ENCODE results near the gene TBKBP1.
A peak's percentile ranks its signal among the peaks of the same experiment; 100 is the strongest.

The TBKBP1 gene

GRCh38 chr17:47725446-47726111 is 31.6 kb downstream of the TBKBP1 start:
- no peaks in the 10 kb centered on the region for H3K9me3 Mint-ChIP-seq
- H3K4me1 Mint-ChIP-seq (ENCODE audit: low read depth), result peaks cover 93% of the 10 kb centered on the region
- H3K36me3 Mint-ChIP-seq (ENCODE audit: low read depth), result no peaks in the 10 kb centered on the region
- H3K4me3 Mint-ChIP-seq, result no peak overlapping the region
- no peaks in the 10 kb centered on the region for H3K27me3 Mint-ChIP-seq
- peak overlapping the region; percentile 59 for H3K27ac Mint-ChIP-seq

GRCh38 chr17:47726796-47727703 is 33.1 kb downstream of the TBKBP1 start:
- H3K27ac Mint-ChIP-seq, result peak overlapping the region; percentile 5

DNA sequence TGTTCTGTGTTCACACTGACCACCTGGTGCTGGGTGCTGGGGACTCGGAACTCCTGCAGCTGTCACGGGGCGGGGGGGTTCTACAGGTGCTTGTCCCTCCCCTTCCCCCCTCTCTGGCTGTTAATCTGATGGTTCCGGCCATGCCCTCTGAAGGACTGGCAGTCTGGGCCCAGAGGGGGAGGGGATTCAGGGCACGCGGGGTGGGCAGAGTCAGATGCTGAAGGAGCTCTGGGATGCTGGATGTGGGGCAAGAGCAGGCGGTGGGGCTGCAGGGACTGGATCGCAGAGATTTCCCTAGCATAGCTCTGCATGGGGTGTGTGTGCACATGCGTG is 33.7 kb downstream of the TBKBP1 start:
- peak overlapping the region; percentile 58 for H3K27ac Mint-ChIP-seq
- H3K4me1 Mint-ChIP-seq (ENCODE audit: low read depth), result peaks cover 93% of the 10 kb centered on the region
- H3K27me3 Mint-ChIP-seq, result no peaks in the 10 kb centered on the region
- H3K9me3 Mint-ChIP-seq, result no peaks in the 10 kb centered on the region
- H3K36me3 Mint-ChIP-seq (ENCODE audit: low read depth), result no peaks in the 10 kb centered on the region
- H3K4me3 Mint-ChIP-seq, result no peak overlapping the region

More at GRCh38 chr17:47726796-47727703, 33.1 kb downstream of the TBKBP1 start:
- H3K9me3 Mint-ChIP-seq, result no peaks in the 10 kb centered on the region
- peaks cover 93% of the 10 kb centered on the region for H3K4me1 Mint-ChIP-seq (ENCODE audit: low read depth)
- H3K36me3 Mint-ChIP-seq (ENCODE audit: low read depth), result no peaks in the 10 kb centered on the region
- no peak overlapping the region for H3K4me3 Mint-ChIP-seq
- H3K27me3 Mint-ChIP-seq, result no peaks in the 10 kb centered on the region

- Mint-ChIP-seq H3K9me3 (no peaks in the 10 kb centered on the region), H3K27ac (peak overlapping the region; percentile 82), H3K27me3 (no peaks in the 10 kb centered on the region), H3K4me3 (no peak overlapping the region), H3K4me1 (ENCODE audit: low read depth) (peaks cover 88% of the 10 kb centered on the region), H3K36me3 (ENCODE audit: low read depth) (no peaks in the 10 kb centered on the region)
Measured at GRCh38 chr17:47728214-47728877, 34.4 kb downstream of the TBKBP1 start.

DNA sequence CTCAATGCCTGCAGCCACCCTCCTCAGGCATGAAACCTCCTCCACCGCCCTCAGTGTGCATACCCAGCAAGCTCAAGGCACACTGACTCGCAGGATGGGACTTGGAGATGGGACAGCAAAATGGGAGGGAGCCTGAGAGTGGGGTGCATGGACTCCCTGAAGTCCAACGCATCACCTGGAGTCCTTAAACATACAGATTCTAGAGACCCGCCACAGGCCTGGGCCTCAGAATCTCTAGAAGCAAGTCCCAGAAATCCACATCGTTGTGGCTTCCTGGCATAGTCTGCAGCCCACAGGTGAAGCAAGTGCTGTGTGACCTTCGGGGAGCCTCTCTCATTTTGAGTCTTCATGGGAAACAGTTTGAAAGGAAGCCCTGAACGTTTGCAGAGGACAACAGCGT is 35.5 kb downstream of the TBKBP1 start:
- no peaks in the 10 kb centered on the region for H3K9me3 Mint-ChIP-seq
- H3K27me3 Mint-ChIP-seq, result no peaks in the 10 kb centered on the region
- H3K4me1 Mint-ChIP-seq (ENCODE audit: low read depth), result peaks cover 82% of the 10 kb centered on the region
- no peak overlapping the region for H3K4me3 Mint-ChIP-seq
- H3K27ac Mint-ChIP-seq, result peak overlapping the region; percentile 58
- peaks cover 7% of the 10 kb centered on the region for H3K36me3 Mint-ChIP-seq (ENCODE audit: low read depth)

GRCh38 chr17:47730681-47731080 is 36.7 kb downstream of the TBKBP1 start:
- H3K4me3 Mint-ChIP-seq, result no peak overlapping the region
- no peaks in the 10 kb centered on the region for H3K9me3 Mint-ChIP-seq
- H3K36me3 Mint-ChIP-seq (ENCODE audit: low read depth), result peaks cover 12% of the 10 kb centered on the region
- H3K27ac Mint-ChIP-seq, result peak overlapping the region; percentile 70
- peaks cover 77% of the 10 kb centered on the region for H3K4me1 Mint-ChIP-seq (ENCODE audit: low read depth)
- no peaks in the 10 kb centered on the region for H3K27me3 Mint-ChIP-seq

DNA sequence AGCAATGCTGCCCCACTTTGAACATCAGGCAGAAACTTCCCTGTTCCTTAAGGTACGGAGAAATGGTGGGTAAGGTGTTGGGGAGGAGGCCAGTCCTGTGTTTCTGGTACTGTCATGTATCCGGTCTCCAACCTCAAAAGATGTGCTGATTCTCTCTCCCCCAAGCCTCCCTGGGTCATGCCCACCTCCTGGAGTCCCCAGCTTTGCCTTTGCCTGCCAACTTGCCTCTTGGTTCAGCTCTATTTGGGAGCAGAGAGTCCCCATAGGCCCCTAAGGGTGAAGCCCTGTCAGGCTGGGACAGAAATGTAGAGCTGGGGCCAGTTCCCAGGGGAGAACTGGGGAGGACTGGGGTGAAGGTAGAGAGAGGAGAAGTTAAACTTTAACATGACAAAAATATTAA is 37.4 kb downstream of the TBKBP1 start:
- H3K27me3 Mint-ChIP-seq, result no peaks in the 10 kb centered on the region
- no peaks in the 10 kb centered on the region for H3K9me3 Mint-ChIP-seq
- H3K27ac Mint-ChIP-seq, result peak overlapping the region; percentile 70
- no peak overlapping the region for H3K4me3 Mint-ChIP-seq
- peaks cover 18% of the 10 kb centered on the region for H3K36me3 Mint-ChIP-seq (ENCODE audit: low read depth)
- H3K4me1 Mint-ChIP-seq (ENCODE audit: low read depth), result peaks cover 76% of the 10 kb centered on the region

GRCh38 chr17:47732399-47733046 is 38.6 kb downstream of the TBKBP1 start:
- Mint-ChIP-seq H3K9me3 (no peaks in the 10 kb centered on the region), H3K27ac (peak overlapping the region; percentile 56), H3K36me3 (ENCODE audit: low read depth) (peaks cover 29% of the 10 kb centered on the region), H3K4me1 (ENCODE audit: low read depth) (peaks cover 76% of the 10 kb centered on the region), H3K4me3 (peak overlapping the region; percentile 71), H3K27me3 (no peaks in the 10 kb centered on the region)

DNA sequence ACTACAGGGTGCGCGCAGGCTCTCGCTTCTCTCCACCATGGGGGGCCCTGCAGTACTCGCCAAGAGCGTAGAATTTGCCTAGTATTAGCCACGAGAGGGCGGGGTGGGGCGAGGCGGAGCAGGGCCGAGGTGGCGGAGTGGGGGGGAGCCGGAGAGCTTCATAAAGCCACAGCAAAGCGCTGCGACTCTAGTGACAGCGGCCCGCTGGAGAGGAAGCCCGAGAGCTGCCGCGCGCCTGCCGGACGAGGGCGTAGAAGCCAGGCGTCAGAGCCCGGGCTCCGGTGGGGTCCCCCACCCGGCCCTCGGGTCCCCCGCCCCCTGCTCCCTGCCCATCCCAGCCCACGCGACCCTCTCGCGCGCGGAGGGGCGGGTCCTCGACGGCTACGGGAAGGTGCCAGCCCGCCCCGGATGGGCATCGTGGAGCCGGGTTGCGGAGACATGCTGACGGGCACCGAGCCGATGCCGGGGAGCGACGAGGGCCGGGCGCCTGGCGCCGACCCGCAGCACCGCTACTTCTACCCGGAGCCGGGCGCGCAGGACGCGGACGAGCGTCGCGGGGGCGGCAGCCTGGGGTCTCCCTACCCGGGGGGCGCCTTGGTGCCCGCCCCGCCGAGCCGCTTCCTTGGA is 39.2 kb downstream of the TBKBP1 start, which contains the start of gene TBX21:
Gene TBX21 (plus strand): TSS at position 190 of the 627 bp plus-strand sequence. CDS start 219 bp downstream, at position 409.
- H3K4me3 Mint-ChIP-seq, result peak within 1 kb of the TSS; percentile 99

DNA sequence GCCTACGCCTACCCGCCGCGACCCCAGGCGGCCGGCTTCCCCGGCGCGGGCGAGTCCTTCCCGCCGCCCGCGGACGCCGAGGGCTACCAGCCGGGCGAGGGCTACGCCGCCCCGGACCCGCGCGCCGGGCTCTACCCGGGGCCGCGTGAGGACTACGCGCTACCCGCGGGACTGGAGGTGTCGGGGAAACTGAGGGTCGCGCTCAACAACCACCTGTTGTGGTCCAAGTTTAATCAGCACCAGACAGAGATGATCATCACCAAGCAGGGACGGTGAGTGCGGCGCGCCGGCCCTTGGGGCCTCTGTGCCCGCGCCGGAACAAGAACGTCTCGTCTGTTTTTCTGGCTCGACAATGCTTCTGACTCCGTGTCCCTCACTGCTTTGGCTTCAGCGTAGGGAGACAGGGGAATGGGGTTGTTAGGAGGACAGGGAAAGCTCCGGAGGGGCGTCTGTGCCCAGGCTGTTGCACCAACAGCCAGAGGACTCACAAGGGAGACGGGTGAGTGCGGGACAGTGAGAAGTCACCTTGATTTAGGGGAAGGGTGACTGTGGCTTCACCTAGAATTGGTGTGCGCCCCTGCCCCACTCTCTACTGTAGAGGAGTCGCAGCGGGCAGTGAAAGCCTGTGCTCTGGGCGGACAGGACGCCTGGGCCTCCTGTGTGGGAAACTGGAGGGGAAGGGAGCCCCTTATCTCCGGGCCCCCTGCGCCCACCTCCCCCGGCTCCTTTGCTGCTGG is 39.9 kb downstream of the TBKBP1 start:
- Mint-ChIP-seq H3K27ac (peak overlapping the region; percentile 93), H3K27me3 (no peaks in the 10 kb centered on the region), H3K36me3 (ENCODE audit: low read depth) (peaks cover 38% of the 10 kb centered on the region), H3K9me3 (no peaks in the 10 kb centered on the region), H3K4me1 (ENCODE audit: low read depth) (peaks cover 71% of the 10 kb centered on the region), H3K4me3 (peak overlapping the region; percentile 99)

More for the DNA sequence above, 39.2 kb downstream of the TBKBP1 start, which contains the start of gene TBX21:
- peaks cover 73% of the 10 kb centered on the region for H3K4me1 Mint-ChIP-seq (ENCODE audit: low read depth)
- H3K36me3 Mint-ChIP-seq (ENCODE audit: low read depth), result peaks cover 31% of the 10 kb centered on the region
- no peaks in the 10 kb centered on the region for H3K9me3 Mint-ChIP-seq
- H3K27ac Mint-ChIP-seq, result peak within 1 kb of the TSS; percentile 93
- no peaks in the 10 kb centered on the region for H3K27me3 Mint-ChIP-seq

DNA sequence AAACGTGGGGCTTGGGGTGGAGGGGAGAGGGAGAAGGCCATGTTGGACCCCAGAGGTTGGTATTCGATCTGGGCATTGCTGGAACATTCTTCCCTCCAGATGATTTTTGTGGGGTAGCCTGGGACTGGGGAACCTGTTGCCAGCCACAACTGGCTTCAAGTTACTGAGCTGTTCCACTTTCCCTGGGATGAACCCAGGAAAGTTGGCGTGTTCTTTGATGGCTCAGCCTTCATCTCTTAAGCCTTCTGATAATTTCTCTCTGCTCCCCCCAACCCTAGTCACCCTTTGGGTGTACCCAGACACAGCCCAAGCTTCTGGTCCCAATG is 41.1 kb downstream of the TBKBP1 start:
- H3K9me3 Mint-ChIP-seq, result no peaks in the 10 kb centered on the region
- H3K27me3 Mint-ChIP-seq, result no peaks in the 10 kb centered on the region
- H3K4me1 Mint-ChIP-seq (ENCODE audit: low read depth), result peaks cover 69% of the 10 kb centered on the region
- peak overlapping the region; percentile 99 for H3K4me3 Mint-ChIP-seq
- peaks cover 41% of the 10 kb centered on the region for H3K36me3 Mint-ChIP-seq (ENCODE audit: low read depth)
- H3K27ac Mint-ChIP-seq, result peak overlapping the region; percentile 93

- Mint-ChIP-seq H3K27ac (peak overlapping the region; percentile 93), H3K4me3 (peak overlapping the region; percentile 99), H3K9me3 (no peaks in the 10 kb centered on the region), H3K4me1 (ENCODE audit: low read depth) (peaks cover 69% of the 10 kb centered on the region), H3K36me3 (ENCODE audit: low read depth) (peaks cover 44% of the 10 kb centered on the region), H3K27me3 (no peaks in the 10 kb centered on the region)
Measured at GRCh38 chr17:47735536-47736011, 41.6 kb downstream of the TBKBP1 start.

- peaks cover 3% of the 10 kb centered on the region for H3K27me3 Mint-ChIP-seq
- peak overlapping the region; percentile 93 for H3K27ac Mint-ChIP-seq
- H3K4me3 Mint-ChIP-seq, result peak overlapping the region; percentile 99
- H3K36me3 Mint-ChIP-seq (ENCODE audit: low read depth), result peaks cover 56% of the 10 kb centered on the region
- H3K9me3 Mint-ChIP-seq, result no peaks in the 10 kb centered on the region
- peaks cover 69% of the 10 kb centered on the region for H3K4me1 Mint-ChIP-seq (ENCODE audit: low read depth)
Measured at GRCh38 chr17:47736501-47737495, 42.8 kb downstream of the TBKBP1 start.

Measured in stimulated activated naive CD8-positive, alpha-beta T cell treated with anti-CD3 and anti-CD28 coated beads, Interleukin-15, Interleukin-2, amounts not matched to agents 100 ng/mL and 50 ng/mL, for 24 hours (primary cell).